Body of pancreas (tissue), 4 donors: ENCODE measurements around the gene U2AF2.

Experiments used
- CTCF ChIP-seq, 7 experiments: fragments of 450-650 bp in 4 of 7; fragments of 200-600 bp in 3 of 7; sonication (generic) in 3 of 7; IDR thresholded peaks; one replicate each; pipeline ENCODE4 v1.5.1; 2016 to 2019; ENCODE audit warnings: antibody characterized with exemption in 7 of 7
- POLR2A ChIP-seq, 3 donors: fragments of 450-650 bp; IDR thresholded peaks; one replicate each; pipeline ENCODE4 v1.6.1; 2016; ENCODE audit warnings: antibody characterized with exemption in 3 of 3, mild to moderate bottlenecking in 2 of 3

GRCh38 chr19:55703790-55704215 is 49.0 kb downstream of the U2AF2 start:
- TF ChIP-seq CTCF (IDR thresholded peaks at IDR 0.05) (peak; percentile 84 to 94 (median 90)), POLR2A (IDR thresholded peaks at IDR 0.05) (no peak)
